Measurements from ENCODE around the gene PRRG2. TPM values are rescaled to one million over a fixed set of nuclear protein-coding genes. Genes with fewer than 3 reads are reported as not detected.

Gene PRRG2
- total RNA-seq, 1 experiment from 2014 or later, result 0.64 TPM

DNA sequence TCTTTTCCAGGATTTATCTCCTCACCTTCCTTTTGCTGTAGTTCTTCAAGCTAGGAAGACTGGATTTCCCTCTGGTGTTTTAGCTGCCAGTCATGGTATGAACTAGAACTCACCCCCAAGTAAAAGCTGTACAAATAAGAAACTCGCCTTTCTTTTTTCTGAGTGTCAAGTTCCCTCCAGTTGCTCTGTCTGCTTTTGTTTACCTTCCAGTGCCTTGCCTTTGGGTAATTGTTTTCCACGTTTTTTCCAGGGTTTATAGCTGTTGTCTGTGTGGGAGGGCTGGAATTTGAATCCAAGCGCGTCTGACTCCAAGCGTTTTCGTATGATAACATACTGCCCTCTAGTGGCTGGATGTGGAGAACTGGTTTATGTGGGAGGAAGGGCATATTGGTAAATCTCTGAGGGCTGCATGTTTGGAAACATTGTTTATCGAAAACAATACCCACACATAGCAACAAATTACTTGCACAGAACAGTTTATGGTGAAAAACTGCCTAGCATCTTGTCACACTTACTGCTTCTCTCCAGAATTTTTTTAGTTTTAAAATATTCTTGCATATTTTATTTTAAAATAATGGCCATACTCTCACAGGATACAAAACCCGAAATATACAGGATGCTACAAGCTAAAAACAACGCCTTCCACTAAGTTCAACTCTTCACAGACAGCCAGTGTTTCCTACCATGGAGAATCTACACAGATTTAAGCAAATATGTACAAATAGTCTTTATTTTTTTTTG is 34.1 kb upstream of the PRRG2 start:
- POLR2A ChIA-PET, result interaction anchor here (0.5 to 0.7 kb wide), 4 partner anchors 11 to 95 kb away, joined by 3 read pairs; partner anchors contain the start of gene SCAF1
- H3K36me3 ChIP-seq (ENCODE audit: control insufficient read depth, insufficient read depth, low read length), result no peaks in the 10 kb centered on the region
- H3K27ac ChIP-seq (ENCODE audit: low read length), result no peak overlapping the region
- intact Hi-C loops (cut with micrococcal nuclease; ENCODE audit: unreplicated experiment), result loop anchor here (2.0 kb wide), 1 partner anchor 44 kb away; no protein-coding TSS in a partner anchor
- TF ChIP-seq TCF7L2 (IDR thresholded peaks at IDR 0.05; ENCODE audit: low read depth, low read length) (no peak), POLR2AphosphoS5 (IDR thresholded peaks at IDR 0.05; ENCODE audit: low read depth, low read length) (no peak), CTCF (IDR thresholded peaks at IDR 0.05) (no peak; the same call in 1 of the 2 replicates), SIN3A (IDR thresholded peaks at IDR 0.05; ENCODE audit: borderline replicate concordance, insufficient read depth, low read depth, low read length) (no peak)
- TF ChIP-seq, protein P1, sequence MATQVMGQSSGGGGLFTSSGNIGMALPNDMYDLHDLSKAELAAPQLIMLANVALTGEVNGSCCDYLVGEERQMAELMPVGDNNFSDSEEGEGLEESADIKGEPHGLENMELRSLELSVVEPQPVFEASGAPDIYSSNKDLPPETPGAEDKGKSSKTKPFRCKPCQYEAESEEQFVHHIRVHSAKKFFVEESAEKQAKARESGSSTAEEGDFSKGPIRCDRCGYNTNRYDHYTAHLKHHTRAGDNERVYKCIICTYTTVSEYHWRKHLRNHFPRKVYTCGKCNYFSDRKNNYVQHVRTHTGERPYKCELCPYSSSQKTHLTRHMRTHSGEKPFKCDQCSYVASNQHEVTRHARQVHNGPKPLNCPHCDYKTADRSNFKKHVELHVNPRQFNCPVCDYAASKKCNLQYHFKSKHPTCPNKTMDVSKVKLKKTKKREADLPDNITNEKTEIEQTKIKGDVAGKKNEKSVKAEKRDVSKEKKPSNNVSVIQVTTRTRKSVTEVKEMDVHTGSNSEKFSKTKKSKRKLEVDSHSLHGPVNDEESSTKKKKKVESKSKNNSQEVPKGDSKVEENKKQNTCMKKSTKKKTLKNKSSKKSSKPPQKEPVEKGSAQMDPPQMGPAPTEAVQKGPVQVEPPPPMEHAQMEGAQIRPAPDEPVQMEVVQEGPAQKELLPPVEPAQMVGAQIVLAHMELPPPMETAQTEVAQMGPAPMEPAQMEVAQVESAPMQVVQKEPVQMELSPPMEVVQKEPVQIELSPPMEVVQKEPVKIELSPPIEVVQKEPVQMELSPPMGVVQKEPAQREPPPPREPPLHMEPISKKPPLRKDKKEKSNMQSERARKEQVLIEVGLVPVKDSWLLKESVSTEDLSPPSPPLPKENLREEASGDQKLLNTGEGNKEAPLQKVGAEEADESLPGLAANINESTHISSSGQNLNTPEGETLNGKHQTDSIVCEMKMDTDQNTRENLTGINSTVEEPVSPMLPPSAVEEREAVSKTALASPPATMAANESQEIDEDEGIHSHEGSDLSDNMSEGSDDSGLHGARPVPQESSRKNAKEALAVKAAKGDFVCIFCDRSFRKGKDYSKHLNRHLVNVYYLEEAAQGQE (IDR thresholded peaks at IDR 0.05; ENCODE audit: insufficient read depth in 1 of 2, low read depth in 2 of 2, low read length in 1 of 2), result no peak
- no TSS peak for BruUV-seq (replicated peaks)
- H3K27me3 ChIP-seq (ENCODE audit: control insufficient read depth, insufficient read depth, low read length), result no peaks in the 10 kb centered on the region
- CTCF ChIA-PET, result interaction anchor here (0.6 to 1.6 kb wide), 5 partner anchors 19 to 73 kb away, joined by 3 to 9 read pairs (median 4); partner anchors contain the start of genes FLT3LG and RCN3
- ATAC-seq (peak; percentile 90), DNase-seq (ENCODE audit: low read depth, low spot score) (no peak)
- no peaks in the 10 kb centered on the region for H3K9me3 ChIP-seq (ENCODE audit: control insufficient read depth, insufficient read depth, low read depth, low read length)
- peaks cover 3% of the 10 kb centered on the region; the same call in 1 of the 2 replicates for H3K4me1 ChIP-seq (ENCODE audit: control insufficient read depth, insufficient read depth, low read length)
- peak overlapping the region in 1 of 2 experiments; percentile 35; a peak in 2 of 4 replicates for H3K4me3 ChIP-seq (ENCODE audit: low read depth in 2 of 2, low read length in 2 of 2)
- in situ Hi-C loops (cut with HindIII; ENCODE audit: low pct_unique_long_range_greater_than_20kb, low sequenced_read_pairs), result no loop called here

GRCh38 chr19:49549045-49549444 is 32.1 kb upstream of the PRRG2 start:
- no peak overlapping the region for H3K4me3 ChIP-seq (ENCODE audit: low read depth in 2 of 2, low read length in 2 of 2)
- no peak overlapping the region for H3K27ac ChIP-seq (ENCODE audit: low read length)
- no TSS peak for BruUV-seq (replicated peaks)
- no peaks in the 10 kb centered on the region for H3K36me3 ChIP-seq (ENCODE audit: control insufficient read depth, insufficient read depth, low read length)
- ATAC-seq (no peak), DNase-seq (ENCODE audit: low read depth, low spot score) (no peak)
- ChIA-PET POLR2A (no interaction called here), CTCF (interaction anchor here (0.9 to 1.3 kb wide), 3 partner anchors 19 to 46 kb away, joined by 3 to 6 read pairs (median 4); no protein-coding TSS in a partner anchor)
- peaks cover 3% of the 10 kb centered on the region; the same call in 1 of the 2 replicates for H3K4me1 ChIP-seq (ENCODE audit: control insufficient read depth, insufficient read depth, low read length)
- H3K27me3 ChIP-seq (ENCODE audit: control insufficient read depth, insufficient read depth, low read length), result no peaks in the 10 kb centered on the region
- intact Hi-C loops (cut with micrococcal nuclease; ENCODE audit: unreplicated experiment) (no loop called here), in situ Hi-C loops (cut with HindIII; ENCODE audit: low pct_unique_long_range_greater_than_20kb, low sequenced_read_pairs) (no loop called here)
- no peaks in the 10 kb centered on the region for H3K9me3 ChIP-seq (ENCODE audit: control insufficient read depth, insufficient read depth, low read depth, low read length)
- TF ChIP-seq POLR2AphosphoS5 (IDR thresholded peaks at IDR 0.05; ENCODE audit: low read depth, low read length), result no peak
- TF ChIP-seq, protein P1 (IDR thresholded peaks at IDR 0.05; ENCODE audit: insufficient read depth in 1 of 2, low read depth in 2 of 2, low read length in 1 of 2), result no peak
- no peak for TF ChIP-seq TCF7L2 (IDR thresholded peaks at IDR 0.05; ENCODE audit: low read depth, low read length)
- TF ChIP-seq SIN3A (IDR thresholded peaks at IDR 0.05; ENCODE audit: borderline replicate concordance, insufficient read depth, low read depth, low read length), result no peak
- no peak for TF ChIP-seq CTCF (IDR thresholded peaks at IDR 0.05)
